HUES64 (cell line): ENCODE measurements around the gene FARS2.
"Not testable (repeated sequence)": the region's sequence is repeated elsewhere in the genome, so short reads cannot be mapped to it uniquely, and the experiment has no call there.

Experiments
- H3K27ac ChIP-seq: 2 replicates; pipeline ENCODE4 v1.7.0; 2013; ENCODE audit warnings: low read depth, low read length, inconsistent platforms
- H3K27me3 ChIP-seq: 2 replicates; pipeline ENCODE4 v1.6.1; 2013; ENCODE audit warnings: mild to moderate bottlenecking, low read length; ENCODE audit not compliant: insufficient read depth
- H3K36me3 ChIP-seq: 2 replicates; pipeline ENCODE4 v1.6.1; 2013; ENCODE audit warnings: mild to moderate bottlenecking, low read length; ENCODE audit not compliant: insufficient read depth
- H3K4me1 ChIP-seq: 2 replicates; pipeline ENCODE4 v1.6.1; 2013; ENCODE audit warnings: mild to moderate bottlenecking, low read length, moderate library complexity; ENCODE audit not compliant: insufficient read depth
- H3K4me3 ChIP-seq: 2 replicates; pipeline ENCODE4 v1.5.1; 2013; ENCODE audit warnings: mild to moderate bottlenecking, low read length, moderate library complexity
- H3K9ac ChIP-seq: 2 replicates; pipeline ENCODE4 v1.6.1; 2013; ENCODE audit warnings: mild to moderate bottlenecking, low read depth, low read length
- H3K9me3 ChIP-seq: 2 replicates; pipeline ENCODE4 v1.6.1; 2013; ENCODE audit warnings: low read depth, low read length; ENCODE audit not compliant: insufficient read depth
- WGBS: fragments of 150-250, 120-280 bp; methylation state at CpG from one replicate; pipeline ENCODE4 v1.1.7; 2013; ENCODE audit warnings: missing lambda C conversion rate; 5-methylcytosine and 5-hydroxymethylcytosine counted together

Gene FARS2

GRCh38 chr6:5781966-5782556 is 520.7 kb downstream of the FARS2 start:
- Histone ChIP-seq H3K27ac (no peak overlapping the region), H3K27me3 (no peaks in the 10 kb centered on the region), H3K9ac (no peak overlapping the region), H3K36me3 (no peaks in the 10 kb centered on the region), H3K4me1 (peaks cover 2% of the 10 kb centered on the region; the same call in 1 of the 2 replicates), H3K4me3 (no peak overlapping the region), H3K9me3 (no peaks in the 10 kb centered on the region)
- 67% methylated on average over 17 of the region's 17 CpGs for WGBS

GRCh38 chr6:5782783-5783547 is 521.7 kb downstream of the FARS2 start:
- 86% methylated on average over 26 of the region's 26 CpGs for WGBS
- peaks cover 8% of the 10 kb centered on the region; the same call in 1 of the 2 replicates for H3K4me1 ChIP-seq

GRCh38 chr6:5783584-5784089 is 522.3 kb downstream of the FARS2 start:
- no peak overlapping the region for H3K4me3 ChIP-seq
- no peak overlapping the region for H3K9ac ChIP-seq
- H3K27ac ChIP-seq, result no peak overlapping the region
- H3K9me3 ChIP-seq, result no peaks in the 10 kb centered on the region
- H3K27me3 ChIP-seq, result no peaks in the 10 kb centered on the region
- WGBS, result 88% methylated on average over 19 of the region's 19 CpGs
- H3K4me1 ChIP-seq, result peaks cover 8% of the 10 kb centered on the region; the same call in 1 of the 2 replicates
- no peaks in the 10 kb centered on the region for H3K36me3 ChIP-seq

More at GRCh38 chr6:5782783-5783547, 521.7 kb downstream of the FARS2 start:
- no peak overlapping the region for H3K9ac ChIP-seq
- no peaks in the 10 kb centered on the region for H3K9me3 ChIP-seq
- no peak overlapping the region for H3K27ac ChIP-seq
- H3K36me3 ChIP-seq, result no peaks in the 10 kb centered on the region
- H3K4me3 ChIP-seq, result no peak overlapping the region
- H3K27me3 ChIP-seq, result no peaks in the 10 kb centered on the region

- Histone ChIP-seq H3K27ac (no peak overlapping the region), H3K27me3 (no peaks in the 10 kb centered on the region), H3K9ac (no peak overlapping the region), H3K9me3 (no peaks in the 10 kb centered on the region), H3K4me1 (peaks cover 8% of the 10 kb centered on the region; the same call in 1 of the 2 replicates), H3K36me3 (no peaks in the 10 kb centered on the region), H3K4me3 (no peak overlapping the region)
- WGBS, result 90% methylated on average over 8 of the region's 8 CpGs
Observed at GRCh38 chr6:5785249-5785648, 523.9 kb downstream of the FARS2 start.

GRCh38 chr6:5786321-5786968 is 525.1 kb downstream of the FARS2 start:
- no peaks in the 10 kb centered on the region for H3K27me3 ChIP-seq
- no peaks in the 10 kb centered on the region for H3K9me3 ChIP-seq
- peaks cover 8% of the 10 kb centered on the region; the same call in 1 of the 2 replicates for H3K4me1 ChIP-seq
- no peak overlapping the region for H3K27ac ChIP-seq
- H3K9ac ChIP-seq, result no peak overlapping the region
- H3K4me3 ChIP-seq, result no peak overlapping the region
- 84% methylated on average over 10 of the region's 10 CpGs for WGBS
- no peaks in the 10 kb centered on the region for H3K36me3 ChIP-seq

GRCh38 chr6:5786969-5787720 is 525.8 kb downstream of the FARS2 start:
- Histone ChIP-seq H3K9ac (no peak overlapping the region), H3K36me3 (no peaks in the 10 kb centered on the region), H3K9me3 (no peaks in the 10 kb centered on the region), H3K27me3 (no peaks in the 10 kb centered on the region), H3K4me1 (peaks cover 8% of the 10 kb centered on the region; the same call in 1 of the 2 replicates), H3K4me3 (no peak overlapping the region), H3K27ac (no peak overlapping the region)
- 71% methylated on average over 9 of the region's 11 CpGs for WGBS

GRCh38 chr6:5789426-5789825 is 528.1 kb downstream of the FARS2 start:
- WGBS, result 95% methylated on average over 3 of the region's 5 CpGs
- not testable (repeated sequence) for H3K27ac ChIP-seq, H3K9me3 ChIP-seq, H3K9ac ChIP-seq, H3K27me3 ChIP-seq, H3K4me3 ChIP-seq, H3K4me1 ChIP-seq, H3K36me3 ChIP-seq

- H3K9me3 ChIP-seq, H3K4me3 ChIP-seq, H3K9ac ChIP-seq, H3K4me1 ChIP-seq, H3K27me3 ChIP-seq, H3K27ac ChIP-seq, H3K36me3 ChIP-seq: not testable (repeated sequence)
Observed at GRCh38 chr6:5796555-5796954, 535.2 kb downstream of the FARS2 start.

GRCh38 chr6:5806406-5806805 is 545.1 kb downstream of the FARS2 start:
- H3K36me3 ChIP-seq, H3K9ac ChIP-seq, H3K27ac ChIP-seq, H3K27me3 ChIP-seq, H3K4me1 ChIP-seq, H3K4me3 ChIP-seq: not testable (repeated sequence)
- WGBS, result 62% methylated on average over 1 of the region's 1 CpG
- H3K9me3 ChIP-seq, result peaks cover 27% of the 10 kb centered on the region

GRCh38 chr6:5809450-5809849 is 548.1 kb downstream of the FARS2 start:
- Histone ChIP-seq H3K4me3 (no peak overlapping the region), H3K36me3 (no peaks in the 10 kb centered on the region), H3K27me3 (no peaks in the 10 kb centered on the region), H3K9me3 (peaks cover 27% of the 10 kb centered on the region), H3K4me1 (no peaks in the 10 kb centered on the region), H3K9ac (no peak overlapping the region), H3K27ac (no peak overlapping the region)
- WGBS, result 97% methylated on average over 3 of the region's 4 CpGs

- WGBS, result 89% methylated on average over 4 of the region's 4 CpGs
- no peaks in the 10 kb centered on the region for H3K27me3 ChIP-seq
- H3K4me3 ChIP-seq, result no peak overlapping the region
- no peaks in the 10 kb centered on the region for H3K36me3 ChIP-seq
- no peak overlapping the region for H3K9ac ChIP-seq
- no peak overlapping the region for H3K27ac ChIP-seq
- no peaks in the 10 kb centered on the region for H3K4me1 ChIP-seq
- H3K9me3 ChIP-seq, result peaks cover 11% of the 10 kb centered on the region
Observed at GRCh38 chr6:5811997-5812396, 550.7 kb downstream of the FARS2 start.
